Neural progenitor cell (in vitro differentiated cells): ENCODE measurements around the gene ZCCHC10. TPM values are rescaled to one million over a fixed set of nuclear protein-coding genes. Genes with fewer than 3 reads are reported as not detected.
"Not testable (repeated sequence)": the region's sequence is repeated elsewhere in the genome, so short reads cannot be mapped to it uniquely, and the experiment has no call there.

Experiments
- DNase-seq: peaks from one replicate; pipeline ENCODE4 v3.0.0-alpha.2; 2016; ENCODE audit warnings: low spot score
- H2AFZ ChIP-seq: fragments of 200-600 bp; sonication (generic); replicated peaks from 2 replicates; pipeline ENCODE4 v1.6.1; 2016; ENCODE audit warnings: antibody characterized with exemption
- H3F3A ChIP-seq: fragments of 200-600 bp; sonication (generic); 2 replicates; pipeline ENCODE4 v1.6.1; 2016; ENCODE audit warnings: antibody characterized with exemption, low read depth
- H3K27ac ChIP-seq: fragments of 200-600 bp; sonication (generic); 2 replicates; pipeline ENCODE4 v1.5.1; 2016; ENCODE audit warnings: mild to moderate bottlenecking
- H3K27me3 ChIP-seq: fragments of 200-600 bp; sonication (generic); 2 replicates; pipeline ENCODE4 v1.6.1; 2016; ENCODE audit warnings: mild to moderate bottlenecking, moderate library complexity
- H3K36me3 ChIP-seq: fragments of 200-600 bp; sonication (generic); 2 replicates; pipeline ENCODE4 v1.5.1; 2016
- H3K4me1 ChIP-seq: fragments of 200-600 bp; sonication (generic); 2 replicates; pipeline ENCODE4 v1.6.1; 2016; ENCODE audit warnings: mixed run types
- H3K4me2 ChIP-seq: fragments of 200-600 bp; sonication (generic); 2 replicates; pipeline ENCODE4 v1.6.1; 2016
- H3K4me3 ChIP-seq: fragments of 200-600 bp; sonication (generic); 2 replicates; pipeline ENCODE4 v1.5.1; 2016
- H3K79me2 ChIP-seq: fragments of 200-600 bp; sonication (generic); 2 replicates; pipeline ENCODE4 v1.6.1; 2016; ENCODE audit warnings: low read depth
- H3K9ac ChIP-seq: fragments of 200-600 bp; sonication (generic); 2 replicates; pipeline ENCODE4 v1.6.1; 2016
- H3K9me3 ChIP-seq: fragments of 200-600 bp; sonication (generic); 2 replicates; pipeline ENCODE4 v1.5.1; 2016; ENCODE audit warnings: low read depth
- H4K20me1 ChIP-seq: fragments of 200-600 bp; sonication (generic); 2 replicates; pipeline ENCODE4 v1.6.1; 2016; ENCODE audit warnings: low read depth
- H3K27ac Mint-ChIP-seq: 3 replicates; pipeline ENCODE4 v1.8.0; 2021; ENCODE audit warnings: mixed read lengths
- H3K27me3 Mint-ChIP-seq: 2 replicates; pipeline ENCODE4 v1.8.0; 2022; ENCODE audit warnings: low read depth, mild to moderate bottlenecking, inconsistent platforms, moderate library complexity, mixed read lengths; ENCODE audit not compliant: insufficient read depth
- H3K36me3 Mint-ChIP-seq: 3 replicates; pipeline ENCODE4 v1.8.0; 2021; ENCODE audit warnings: mixed read lengths
- H3K4me1 Mint-ChIP-seq: 3 replicates; pipeline ENCODE4 v1.8.0; 2021; ENCODE audit warnings: mixed read lengths
- H3K4me3 Mint-ChIP-seq: 3 replicates; pipeline ENCODE4 v1.8.0; 2021; ENCODE audit warnings: mild to moderate bottlenecking, moderate library complexity, mixed read lengths
- H3K9me3 Mint-ChIP-seq: 3 replicates; pipeline ENCODE4 v1.8.0; 2020; ENCODE audit warnings: mixed read lengths
- EZH2 ChIP-seq: fragments of 200-600 bp; sonication (generic); IDR thresholded peaks from 2 replicates; pipeline ENCODE4 v1.6.1; 2017; ENCODE audit warnings: antibody characterized with exemption, mild to moderate bottlenecking, moderate library complexity
- EZH2phosphoT487 ChIP-seq: fragments of 200-600 bp; sonication (generic); IDR thresholded peaks from 2 replicates; pipeline ENCODE4 v1.6.1; 2017; ENCODE audit warnings: antibody characterized with exemption
- total RNA-seq: library from RNA; depleted of rRNA; stranded (reverse); fragments of >200 nt; gene quantifications from 2 replicates; pipeline ENCODE4 v1.2.3, GENCODE V29; 2015; ENCODE audit warnings: low replicate concordance
- TF ChIP-seq, protein P1 (sequence below): fragments of 200-600 bp; sonication (generic); IDR thresholded peaks from 2 replicates; pipeline ENCODE4 v1.5.1; 2017; ENCODE audit warnings: antibody characterized with exemption, mild to moderate bottlenecking

Gene ZCCHC10
- total RNA-seq, 1 donor from 2014 or later: 37.0 TPM

DNA sequence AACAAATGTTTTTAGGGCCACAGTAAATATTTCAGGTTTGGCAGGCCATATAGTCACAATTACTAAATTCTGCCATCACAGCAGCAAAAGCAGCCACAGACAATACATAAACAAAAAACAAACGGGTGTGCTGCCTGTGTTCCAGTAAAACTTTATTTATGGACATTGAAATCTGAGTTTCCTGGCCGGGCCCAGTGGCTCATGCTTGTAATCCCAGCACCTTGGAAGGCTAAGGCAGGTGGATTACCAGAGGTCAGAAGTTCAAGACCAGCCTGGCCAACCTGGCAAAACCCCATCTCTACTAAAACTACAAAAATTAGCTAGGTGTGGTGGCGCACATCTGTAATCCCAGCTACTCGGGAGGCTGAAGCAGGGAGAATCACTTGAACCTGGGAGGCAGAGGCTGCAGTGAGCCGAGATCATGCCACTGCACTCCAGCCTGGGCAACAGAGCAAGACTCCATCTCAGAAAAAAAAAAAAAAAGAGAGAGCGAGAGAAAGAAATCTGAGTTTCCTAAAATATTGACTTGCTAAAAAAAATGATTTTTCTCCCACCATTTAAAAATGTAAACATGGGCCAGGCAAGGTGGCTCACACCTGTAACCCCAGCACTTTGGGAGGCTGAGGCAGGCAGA, 70.1 kb downstream of the ZCCHC10 start:
- H4K20me1 ChIP-seq: peaks cover 85% of the 10 kb centered on the region
- H3K36me3 ChIP-seq, H3K4me2 ChIP-seq, H3K27me3 Mint-ChIP-seq, H3K9ac ChIP-seq, H3K27ac Mint-ChIP-seq, H3K4me3 Mint-ChIP-seq, H3F3A ChIP-seq, H3K9me3 ChIP-seq, H3K27me3 ChIP-seq, H2AFZ ChIP-seq, H3K4me1 Mint-ChIP-seq, H3K4me1 ChIP-seq, H3K4me3 ChIP-seq, DNase-seq, H3K27ac ChIP-seq: not testable (repeated sequence)
- Mint-ChIP-seq H3K9me3 (peaks cover 26% of the 10 kb centered on the region), H3K36me3 (peaks cover 42% of the 10 kb centered on the region)
- H3K79me2 ChIP-seq: peaks cover 98% of the 10 kb centered on the region

DNA sequence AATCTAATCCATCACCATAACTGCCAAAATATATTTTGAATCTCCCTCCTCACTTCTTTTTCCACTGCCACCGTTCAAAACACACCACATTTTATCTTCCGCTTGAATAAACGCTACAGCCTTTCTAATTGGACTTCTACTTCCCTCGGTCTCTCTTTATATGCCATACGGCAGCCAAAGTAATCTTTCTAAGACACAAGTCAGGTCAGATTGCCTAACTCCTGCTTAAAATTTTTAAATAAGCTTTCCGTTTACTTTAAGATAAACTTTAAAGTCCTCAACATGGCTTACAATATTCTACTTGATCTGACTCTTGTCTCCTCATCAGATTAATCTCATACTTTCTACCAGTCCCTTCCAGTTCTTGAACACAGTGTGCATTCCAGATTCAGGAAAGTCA, 72.6 kb downstream of the ZCCHC10 start:
- H3K4me3 Mint-ChIP-seq: no peak overlapping the region
- Histone ChIP-seq H3K9ac (no peak overlapping the region), H3K27ac (no peak overlapping the region)

DNA sequence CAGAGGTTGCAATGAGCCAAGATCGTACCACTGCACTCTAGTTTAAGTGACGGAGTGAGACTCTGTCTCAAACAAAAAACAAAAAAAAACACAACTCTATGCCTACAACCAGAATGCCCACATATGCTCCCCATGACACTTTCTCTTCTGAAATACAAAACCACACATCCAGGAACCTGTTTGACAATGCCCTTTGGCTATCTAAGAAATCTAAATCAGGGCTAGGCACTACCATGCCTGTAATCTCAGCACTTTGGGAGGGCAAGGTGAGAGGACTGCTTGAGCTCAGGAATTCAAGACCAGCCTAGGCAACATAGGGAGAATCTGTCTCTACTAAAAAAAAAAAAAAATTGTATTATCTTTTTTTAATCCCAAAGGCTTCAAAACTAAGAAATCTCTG, 73.5 kb downstream of the ZCCHC10 start:
- Mint-ChIP-seq H3K9me3 (peaks cover 26% of the 10 kb centered on the region), H3K27ac (no peak overlapping the region), H3K27me3 (no peaks in the 10 kb centered on the region), H3K4me3 (no peak overlapping the region), H3K4me1 (no peaks in the 10 kb centered on the region), H3K36me3 (peaks cover 39% of the 10 kb centered on the region)
- no peak overlapping the region for H3K4me2 ChIP-seq
- TF ChIP-seq EZH2phosphoT487 (no peak), EZH2 (no peak)
- TF ChIP-seq, protein P1, sequence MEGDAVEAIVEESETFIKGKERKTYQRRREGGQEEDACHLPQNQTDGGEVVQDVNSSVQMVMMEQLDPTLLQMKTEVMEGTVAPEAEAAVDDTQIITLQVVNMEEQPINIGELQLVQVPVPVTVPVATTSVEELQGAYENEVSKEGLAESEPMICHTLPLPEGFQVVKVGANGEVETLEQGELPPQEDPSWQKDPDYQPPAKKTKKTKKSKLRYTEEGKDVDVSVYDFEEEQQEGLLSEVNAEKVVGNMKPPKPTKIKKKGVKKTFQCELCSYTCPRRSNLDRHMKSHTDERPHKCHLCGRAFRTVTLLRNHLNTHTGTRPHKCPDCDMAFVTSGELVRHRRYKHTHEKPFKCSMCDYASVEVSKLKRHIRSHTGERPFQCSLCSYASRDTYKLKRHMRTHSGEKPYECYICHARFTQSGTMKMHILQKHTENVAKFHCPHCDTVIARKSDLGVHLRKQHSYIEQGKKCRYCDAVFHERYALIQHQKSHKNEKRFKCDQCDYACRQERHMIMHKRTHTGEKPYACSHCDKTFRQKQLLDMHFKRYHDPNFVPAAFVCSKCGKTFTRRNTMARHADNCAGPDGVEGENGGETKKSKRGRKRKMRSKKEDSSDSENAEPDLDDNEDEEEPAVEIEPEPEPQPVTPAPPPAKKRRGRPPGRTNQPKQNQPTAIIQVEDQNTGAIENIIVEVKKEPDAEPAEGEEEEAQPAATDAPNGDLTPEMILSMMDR: no peak
- H3K4me1 ChIP-seq: no peaks in the 10 kb centered on the region
- no peak overlapping the region for H3K27ac ChIP-seq
- peaks cover 89% of the 10 kb centered on the region for H4K20me1 ChIP-seq
- DNase-seq: no peak
- no peak overlapping the region for H2AFZ ChIP-seq
- peaks cover 98% of the 10 kb centered on the region for H3K79me2 ChIP-seq
- H3F3A ChIP-seq: no peaks in the 10 kb centered on the region
- H3K9ac ChIP-seq: no peak overlapping the region
- peaks cover 7% of the 10 kb centered on the region for H3K36me3 ChIP-seq
- no peaks in the 10 kb centered on the region for H3K9me3 ChIP-seq
- no peak overlapping the region for H3K4me3 ChIP-seq
- H3K27me3 ChIP-seq: no peaks in the 10 kb centered on the region

More for the DNA sequence above, 72.6 kb downstream of the ZCCHC10 start:
- no peak overlapping the region for H3K27ac Mint-ChIP-seq
- Histone ChIP-seq H3K4me3 (no peak overlapping the region), H3K4me2 (no peak overlapping the region), H3K27me3 (no peaks in the 10 kb centered on the region), H4K20me1 (peaks cover 87% of the 10 kb centered on the region), H3K36me3 (peaks cover 7% of the 10 kb centered on the region), H2AFZ (no peak overlapping the region), H3F3A (no peaks in the 10 kb centered on the region), H3K4me1 (no peaks in the 10 kb centered on the region), H3K79me2 (peaks cover 98% of the 10 kb centered on the region), H3K9me3 (no peaks in the 10 kb centered on the region)
- no peak for DNase-seq
- H3K4me1 Mint-ChIP-seq: peaks cover 3% of the 10 kb centered on the region
- no peaks in the 10 kb centered on the region for H3K27me3 Mint-ChIP-seq
- peaks cover 42% of the 10 kb centered on the region for H3K36me3 Mint-ChIP-seq
- peaks cover 28% of the 10 kb centered on the region for H3K9me3 Mint-ChIP-seq
- TF ChIP-seq EZH2phosphoT487 (no peak), EZH2 (no peak)
- TF ChIP-seq, protein P1: no peak

DNA sequence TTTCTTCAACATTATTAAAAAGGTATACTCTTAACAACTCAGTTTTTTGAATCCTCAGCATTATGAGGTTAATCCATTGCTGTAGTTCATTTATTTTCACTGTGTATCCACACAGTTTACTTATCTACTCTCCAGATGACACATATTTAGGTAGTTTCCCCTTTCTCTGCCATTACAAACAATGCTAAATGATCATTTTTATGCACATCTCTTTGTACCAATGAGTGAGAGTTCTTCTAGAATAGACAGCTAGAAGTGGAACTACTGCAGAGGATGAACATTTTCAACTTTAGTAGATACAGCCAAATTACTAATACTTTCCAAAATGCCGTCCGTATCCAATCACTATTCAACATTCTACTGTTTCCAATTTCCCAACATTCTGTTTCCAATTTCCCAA, 74.5 kb downstream of the ZCCHC10 start:
- TF ChIP-seq, protein P1: no peak
- TF ChIP-seq EZH2phosphoT487: no peak
- no peak for TF ChIP-seq EZH2
- Mint-ChIP-seq H3K36me3 (peaks cover 40% of the 10 kb centered on the region), H3K4me3 (no peak overlapping the region), H3K9me3 (peaks cover 30% of the 10 kb centered on the region), H3K4me1 (no peaks in the 10 kb centered on the region), H3K27ac (no peak overlapping the region), H3K27me3 (no peaks in the 10 kb centered on the region)
- H3F3A ChIP-seq: no peaks in the 10 kb centered on the region
- no peak overlapping the region for H3K4me3 ChIP-seq
- peaks cover 98% of the 10 kb centered on the region for H3K79me2 ChIP-seq
- H3K9ac ChIP-seq: no peak overlapping the region
- H2AFZ ChIP-seq: no peak overlapping the region
- no peaks in the 10 kb centered on the region for H3K27me3 ChIP-seq
- no peak overlapping the region for H3K27ac ChIP-seq
- no peak overlapping the region for H3K4me2 ChIP-seq
- no peaks in the 10 kb centered on the region for H3K9me3 ChIP-seq
- peaks cover 7% of the 10 kb centered on the region for H3K36me3 ChIP-seq
- no peaks in the 10 kb centered on the region for H3K4me1 ChIP-seq
- H4K20me1 ChIP-seq: peaks cover 89% of the 10 kb centered on the region
- DNase-seq: no peak
